Neutrophil (primary cell): ENCODE measurements around the gene GRIN2A.

Source experiments
- H3K27ac ChIP-seq: fragments of 200-600 bp; sonication (generic); 2 replicates; pipeline ENCODE4 v1.5.1; 2016; ENCODE audit warnings: mild to moderate bottlenecking, moderate library complexity
- H3K27me3 ChIP-seq: fragments of 200-600 bp; sonication (generic); 2 replicates; pipeline ENCODE4 v1.6.0; 2016; ENCODE audit warnings: mild to moderate bottlenecking
- H3K36me3 ChIP-seq: fragments of 200-600 bp; sonication (generic); 2 replicates; pipeline ENCODE4 v1.5.1; 2017
- H3K4me1 ChIP-seq, 2 experiments: fragments of 200-600 bp in 1 of 2; sonication (generic) in 1 of 2; 1 replicate in 1 of 2; 2 replicates in 1 of 2; pipeline versions ENCODE4 v1.5.1 to v1.6.1; 2013 to 2016; ENCODE audit warnings: low read depth in 1 of 2, low read length in 1 of 2, mild to moderate bottlenecking in 1 of 2, moderate library complexity in 1 of 2; ENCODE audit not compliant: control insufficient read depth in 1 of 2, insufficient read depth in 1 of 2
- H3K4me3 ChIP-seq, 2 experiments: fragments of 200-600 bp in 1 of 2; sonication (generic) in 1 of 2; 1 replicate in 1 of 2; 2 replicates in 1 of 2; pipeline ENCODE4 v1.5.1; 2013 to 2016; ENCODE audit warnings: low read depth in 1 of 2, low read length in 1 of 2, mild to moderate bottlenecking in 1 of 2, moderate library complexity in 1 of 2
- H3K9me3 ChIP-seq: fragments of 200-600 bp; sonication (generic); 2 replicates; pipeline ENCODE4 v1.5.1; 2016
- TF ChIP-seq, protein P1 (sequence below): fragments of 200-600 bp; sonication (generic); IDR thresholded peaks from 2 replicates; pipeline ENCODE4 v1.5.1; 2016; ENCODE audit warnings: antibody characterized with exemption

GRIN2A gene

DNA sequence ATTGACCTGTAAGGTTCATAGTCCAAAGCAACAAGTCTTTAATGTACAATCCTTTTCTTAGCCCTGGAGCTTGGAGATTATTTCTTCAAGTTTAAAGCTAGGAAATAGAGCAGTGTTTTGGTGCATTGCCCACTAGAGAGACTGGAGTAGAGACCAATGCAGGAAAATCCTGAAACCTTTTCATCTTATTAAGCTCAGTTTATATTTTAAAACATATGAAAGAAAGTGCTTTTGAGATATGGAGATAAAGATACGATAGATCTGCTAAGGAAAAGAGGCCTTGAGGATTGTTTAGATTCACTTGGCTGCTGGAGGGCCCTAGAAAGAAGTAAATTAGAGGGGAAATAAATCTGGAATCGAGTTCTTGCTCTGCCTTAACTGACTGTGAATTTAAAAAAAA is 212.0 kb downstream of the GRIN2A start:
- TF ChIP-seq, protein P1, sequence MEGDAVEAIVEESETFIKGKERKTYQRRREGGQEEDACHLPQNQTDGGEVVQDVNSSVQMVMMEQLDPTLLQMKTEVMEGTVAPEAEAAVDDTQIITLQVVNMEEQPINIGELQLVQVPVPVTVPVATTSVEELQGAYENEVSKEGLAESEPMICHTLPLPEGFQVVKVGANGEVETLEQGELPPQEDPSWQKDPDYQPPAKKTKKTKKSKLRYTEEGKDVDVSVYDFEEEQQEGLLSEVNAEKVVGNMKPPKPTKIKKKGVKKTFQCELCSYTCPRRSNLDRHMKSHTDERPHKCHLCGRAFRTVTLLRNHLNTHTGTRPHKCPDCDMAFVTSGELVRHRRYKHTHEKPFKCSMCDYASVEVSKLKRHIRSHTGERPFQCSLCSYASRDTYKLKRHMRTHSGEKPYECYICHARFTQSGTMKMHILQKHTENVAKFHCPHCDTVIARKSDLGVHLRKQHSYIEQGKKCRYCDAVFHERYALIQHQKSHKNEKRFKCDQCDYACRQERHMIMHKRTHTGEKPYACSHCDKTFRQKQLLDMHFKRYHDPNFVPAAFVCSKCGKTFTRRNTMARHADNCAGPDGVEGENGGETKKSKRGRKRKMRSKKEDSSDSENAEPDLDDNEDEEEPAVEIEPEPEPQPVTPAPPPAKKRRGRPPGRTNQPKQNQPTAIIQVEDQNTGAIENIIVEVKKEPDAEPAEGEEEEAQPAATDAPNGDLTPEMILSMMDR: no peak
- Histone ChIP-seq H3K4me1 (no peaks in the 10 kb centered on the region), H3K27me3 (no peaks in the 10 kb centered on the region), H3K4me3 (no peak overlapping the region), H3K36me3 (no peaks in the 10 kb centered on the region), H3K27ac (no peak overlapping the region), H3K9me3 (no peaks in the 10 kb centered on the region)

DNA sequence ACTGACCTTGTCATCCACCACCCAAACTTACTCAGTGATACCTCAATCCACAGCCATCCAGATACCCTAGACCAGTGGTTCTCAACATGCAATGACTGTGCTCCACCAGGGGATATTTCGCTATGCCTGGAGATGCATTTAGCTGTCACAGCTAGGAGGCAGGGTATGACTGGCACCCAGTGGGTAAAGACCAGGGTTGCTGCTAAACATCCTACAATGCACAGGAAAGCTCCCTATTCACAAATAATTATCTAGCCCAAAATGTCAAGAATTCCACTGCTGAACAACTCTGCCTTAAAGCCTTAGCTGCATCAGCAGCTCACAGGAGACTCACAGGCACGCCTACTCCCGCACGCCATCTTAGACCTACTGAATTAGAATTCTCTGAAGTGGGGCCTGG is 212.6 kb downstream of the GRIN2A start:
- no peaks in the 10 kb centered on the region for H3K36me3 ChIP-seq
- H3K4me3 ChIP-seq: no peak overlapping the region
- TF ChIP-seq, protein P1: no peak
- H3K27ac ChIP-seq: no peak overlapping the region
- no peaks in the 10 kb centered on the region for H3K4me1 ChIP-seq
- H3K9me3 ChIP-seq: no peaks in the 10 kb centered on the region
- no peaks in the 10 kb centered on the region for H3K27me3 ChIP-seq

DNA sequence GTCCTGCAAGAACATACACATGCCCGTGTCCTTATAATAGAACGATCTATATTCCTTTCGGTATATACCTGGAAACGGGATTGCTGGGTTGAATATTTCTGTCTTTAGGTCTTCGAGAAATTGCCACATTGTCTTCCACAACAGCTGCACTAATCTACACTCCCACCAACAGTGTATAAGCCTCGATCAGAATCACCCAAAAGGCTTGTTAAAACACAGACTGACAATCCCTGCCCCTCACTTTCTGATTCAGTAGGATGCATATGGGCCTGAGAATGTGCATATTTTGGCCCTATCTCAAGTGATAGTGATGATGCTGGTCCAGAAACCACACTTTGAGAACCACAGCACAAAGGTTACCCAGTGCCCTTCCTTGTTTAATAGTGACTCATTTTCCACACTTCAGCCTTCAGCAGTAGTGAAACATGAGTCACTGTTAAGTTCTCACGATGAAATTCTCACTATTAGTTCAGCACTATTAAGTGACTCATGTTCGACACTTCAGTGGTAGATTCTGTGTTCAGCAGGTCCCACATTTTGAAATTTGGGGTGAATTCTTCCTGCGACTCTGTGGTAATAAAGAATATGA is 215.6 kb downstream of the GRIN2A start:
- Histone ChIP-seq H3K4me3 (no peak overlapping the region), H3K27ac (no peak overlapping the region), H3K9me3 (no peaks in the 10 kb centered on the region), H3K36me3 (no peaks in the 10 kb centered on the region), H3K4me1 (no peaks in the 10 kb centered on the region), H3K27me3 (no peaks in the 10 kb centered on the region)
- TF ChIP-seq, protein P1: no peak

DNA sequence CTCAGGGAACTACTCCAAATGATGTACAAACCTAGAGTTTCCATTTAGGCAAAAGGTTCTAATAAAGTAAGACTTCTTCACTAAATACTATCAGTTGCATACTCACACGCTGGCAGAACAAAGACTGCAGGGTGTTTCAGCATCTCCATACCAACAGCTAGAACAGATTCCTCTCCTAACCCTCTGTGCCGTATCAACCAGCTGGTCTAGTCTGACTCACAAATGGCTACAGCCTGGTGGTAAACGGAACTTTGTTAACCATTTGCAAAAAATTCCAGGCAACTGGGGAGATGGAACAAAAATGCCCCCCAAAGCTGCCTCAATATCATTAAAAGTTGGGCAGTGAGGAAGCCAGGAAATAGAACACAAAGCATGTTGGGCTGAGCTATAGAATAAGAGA is 217.1 kb downstream of the GRIN2A start:
- no peaks in the 10 kb centered on the region for H3K4me1 ChIP-seq
- TF ChIP-seq, protein P1: no peak
- no peak overlapping the region for H3K27ac ChIP-seq
- H3K36me3 ChIP-seq: no peaks in the 10 kb centered on the region
- no peaks in the 10 kb centered on the region for H3K9me3 ChIP-seq
- no peaks in the 10 kb centered on the region for H3K27me3 ChIP-seq
- no peak overlapping the region for H3K4me3 ChIP-seq

DNA sequence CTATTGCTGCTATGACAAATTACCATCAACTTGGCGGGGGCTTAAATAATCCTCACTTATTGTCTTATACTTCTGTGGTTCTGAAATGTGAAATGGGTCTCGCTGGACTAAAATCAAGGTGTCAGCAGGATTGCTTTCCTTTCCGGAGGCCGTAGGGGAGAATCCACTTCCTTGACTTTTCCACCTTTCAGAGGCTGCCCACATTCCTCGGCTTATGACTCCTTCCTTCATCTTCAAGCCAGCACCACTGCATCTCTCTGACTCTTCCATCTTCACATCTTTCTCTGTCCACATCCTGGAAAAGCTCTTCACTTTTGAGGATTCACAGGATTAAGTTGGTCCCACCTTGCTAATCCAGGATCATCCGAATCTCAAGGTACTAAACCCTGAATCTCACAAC is 217.8 kb downstream of the GRIN2A start:
- H3K36me3 ChIP-seq: no peaks in the 10 kb centered on the region
- TF ChIP-seq, protein P1: no peak
- no peaks in the 10 kb centered on the region for H3K9me3 ChIP-seq
- no peak overlapping the region for H3K27ac ChIP-seq
- H3K27me3 ChIP-seq: no peaks in the 10 kb centered on the region
- no peaks in the 10 kb centered on the region for H3K4me1 ChIP-seq
- H3K4me3 ChIP-seq: no peak overlapping the region

DNA sequence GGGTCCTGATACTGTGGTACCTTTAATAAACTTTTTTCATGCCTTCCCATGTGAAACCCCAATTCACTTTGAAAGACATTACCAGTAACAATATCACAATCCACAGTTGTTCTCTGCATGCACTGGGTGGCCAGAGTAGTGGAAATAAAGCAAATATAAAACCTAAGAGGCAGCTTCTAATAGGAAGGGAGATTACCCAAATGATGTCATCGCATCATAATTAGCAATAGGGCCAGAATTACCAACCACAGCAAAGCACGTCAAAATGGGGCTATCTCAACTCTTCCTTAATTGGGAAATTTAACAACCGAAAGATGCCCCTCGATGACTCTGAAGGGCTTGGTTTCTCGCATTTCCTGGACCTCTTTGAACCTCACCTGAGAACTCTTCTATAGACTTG is 224.8 kb downstream of the GRIN2A start:
- Histone ChIP-seq H3K4me1 (no peaks in the 10 kb centered on the region), H3K4me3 (no peak overlapping the region), H3K36me3 (no peaks in the 10 kb centered on the region), H3K9me3 (no peaks in the 10 kb centered on the region), H3K27me3 (no peaks in the 10 kb centered on the region), H3K27ac (no peak overlapping the region)
- TF ChIP-seq, protein P1: no peak
